Measurements from ENCODE around the gene ANKRD17.
A peak's percentile ranks its signal among the peaks of the same experiment; 100 is the strongest.

The ANKRD17 gene

DNA sequence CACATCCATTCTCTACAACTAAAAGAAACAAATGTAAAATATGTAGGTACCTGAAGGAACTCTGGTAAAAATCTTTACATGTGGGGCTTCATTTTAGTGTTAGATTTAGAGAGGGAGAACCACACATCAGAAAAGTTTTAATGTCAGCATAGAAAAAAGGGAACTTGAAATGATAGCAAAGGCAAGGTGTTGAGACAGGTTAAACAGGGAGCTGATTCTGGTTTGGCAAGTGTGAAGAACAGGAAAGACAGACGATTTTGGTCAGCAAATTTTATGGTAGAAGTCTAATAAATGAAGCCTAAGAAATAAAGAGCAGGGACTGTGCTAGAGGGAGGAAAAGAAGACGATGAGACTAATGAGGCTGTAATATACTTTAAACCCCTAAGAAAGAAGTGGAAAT lies 121.5 kb downstream of the ANKRD17 start:
- TF ChIP-seq, protein P1, sequence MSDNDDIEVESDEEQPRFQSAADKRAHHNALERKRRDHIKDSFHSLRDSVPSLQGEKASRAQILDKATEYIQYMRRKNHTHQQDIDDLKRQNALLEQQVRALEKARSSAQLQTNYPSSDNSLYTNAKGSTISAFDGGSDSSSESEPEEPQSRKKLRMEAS (IDR thresholded peaks at IDR 0.05; ENCODE audit: low read depth, low read length) = no peak
- no peak for TF ChIP-seq POLR2A (IDR thresholded peaks at IDR 0.05; ENCODE audit: extremely low read depth, insufficient read length)
- TF ChIP-seq MYC (IDR thresholded peaks at IDR 0.05; ENCODE audit: low read depth, low read length) = no peak
- TF ChIP-seq CTCF (IDR thresholded peaks at IDR 0.05; ENCODE audit: low read depth, low read length) = no peak
- no peak overlapping the region for H3K4me3 ChIP-seq (ENCODE audit: low read depth, low read length)

DNA sequence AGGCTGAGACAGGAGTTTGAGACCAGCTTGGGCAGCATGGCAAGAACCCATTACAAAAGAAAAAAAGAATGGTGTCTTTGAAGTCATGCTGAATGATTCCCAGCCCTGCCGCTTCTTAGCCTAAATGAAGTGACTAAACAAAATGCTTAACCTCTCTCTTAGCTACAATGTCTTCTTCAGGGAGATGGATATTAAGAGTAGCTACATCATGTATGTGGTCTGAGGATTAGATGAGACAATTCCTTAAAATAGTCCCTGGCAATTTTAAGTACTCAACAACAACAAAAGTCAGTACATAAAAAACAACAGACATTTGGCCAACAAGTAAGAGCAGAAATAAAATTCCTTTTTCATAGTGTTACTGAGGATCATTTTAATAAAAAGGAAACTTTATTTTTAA lies 124.8 kb downstream of the ANKRD17 start:
- TF ChIP-seq POLR2A (IDR thresholded peaks at IDR 0.05; ENCODE audit: extremely low read depth, insufficient read length) = no peak
- TF ChIP-seq MYC (IDR thresholded peaks at IDR 0.05; ENCODE audit: low read depth, low read length) = no peak
- TF ChIP-seq, protein P1 (IDR thresholded peaks at IDR 0.05; ENCODE audit: low read depth, low read length) = no peak
- TF ChIP-seq CTCF (IDR thresholded peaks at IDR 0.05; ENCODE audit: low read depth, low read length) = no peak
- DNase-seq (ENCODE audit: low read depth) = no peak
- H3K4me3 ChIP-seq (ENCODE audit: low read depth, low read length) = no peak overlapping the region

More for the DNA sequence above, 121.5 kb downstream of the ANKRD17 start:
- DNase-seq (ENCODE audit: low read depth) = no peak

- TF ChIP-seq MYC (IDR thresholded peaks at IDR 0.05; ENCODE audit: low read depth, low read length) (no peak), CTCF (IDR thresholded peaks at IDR 0.05; ENCODE audit: low read depth, low read length) (no peak), POLR2A (IDR thresholded peaks at IDR 0.05; ENCODE audit: extremely low read depth, insufficient read length) (no peak)
- TF ChIP-seq, protein P1 (IDR thresholded peaks at IDR 0.05; ENCODE audit: low read depth, low read length) = no peak
- no peak overlapping the region for H3K4me3 ChIP-seq (ENCODE audit: low read depth, low read length)
- DNase-seq (ENCODE audit: low read depth) = no peak
Observed at GRCh38 chr4:73131281-73131680, 127.3 kb downstream of the ANKRD17 start.

- no peak for TF ChIP-seq MYC (IDR thresholded peaks at IDR 0.05; ENCODE audit: low read depth, low read length)
- TF ChIP-seq, protein P1 (IDR thresholded peaks at IDR 0.05; ENCODE audit: low read depth, low read length) = no peak
- no peak for TF ChIP-seq CTCF (IDR thresholded peaks at IDR 0.05; ENCODE audit: low read depth, low read length)
- no peak for TF ChIP-seq POLR2A (IDR thresholded peaks at IDR 0.05; ENCODE audit: extremely low read depth, insufficient read length)
- no peak overlapping the region for H3K4me3 ChIP-seq (ENCODE audit: low read depth, low read length)
- DNase-seq (ENCODE audit: low read depth) = no peak
Observed at GRCh38 chr4:73129319-73129718, 129.3 kb downstream of the ANKRD17 start.

DNA sequence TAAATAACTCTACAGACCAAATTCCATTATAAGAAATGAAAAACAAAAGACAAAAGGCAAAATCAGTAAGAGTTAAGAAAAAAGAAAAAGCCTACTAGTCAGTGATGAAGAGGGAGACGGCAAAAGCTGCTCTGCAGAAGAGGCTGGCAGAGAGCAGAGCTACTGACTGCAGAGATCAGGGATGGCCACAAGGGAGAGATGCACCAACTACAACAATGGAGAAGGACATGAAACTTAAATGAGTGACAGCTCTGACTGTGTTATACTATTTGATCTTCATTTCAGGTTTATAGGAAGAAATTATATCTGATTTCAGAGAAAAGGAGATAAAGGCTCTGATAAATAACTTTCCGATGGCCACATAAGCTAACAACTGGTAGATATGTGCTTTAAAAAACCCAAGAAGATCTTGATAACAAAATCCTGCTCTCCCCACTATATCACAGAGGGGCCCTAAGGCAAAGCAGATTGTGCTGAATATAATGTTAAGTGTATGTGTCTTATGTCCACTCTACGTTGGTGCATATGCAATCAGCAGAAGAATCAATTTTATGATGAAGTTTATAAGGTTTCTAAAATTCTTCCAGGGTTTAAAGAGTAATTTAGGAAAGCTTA lies 130.7 kb downstream of the ANKRD17 start:
- peak; percentile 22 for DNase-seq (ENCODE audit: low read depth)
- no peak overlapping the region for H3K4me3 ChIP-seq (ENCODE audit: low read depth, low read length)
- TF ChIP-seq, protein P1 (IDR thresholded peaks at IDR 0.05; ENCODE audit: low read depth, low read length) = no peak
- TF ChIP-seq POLR2A (IDR thresholded peaks at IDR 0.05; ENCODE audit: extremely low read depth, insufficient read length) (no peak), CTCF (IDR thresholded peaks at IDR 0.05; ENCODE audit: low read depth, low read length) (no peak), MYC (IDR thresholded peaks at IDR 0.05; ENCODE audit: low read depth, low read length) (no peak)
